Right ventricle myocardium superior (tissue), 1 donor: ENCODE results near the gene C7. TPM values are rescaled to one million over a fixed set of nuclear protein-coding genes. Genes with fewer than 3 reads are reported as not detected.

Source experiments
- total RNA-seq: library from RNA; stranded (reverse); fragmentation: NEBNext Ultra II Directional; extraction: Animal tissue kit (Norgen Biotek cat#: 25700); gene quantifications from one replicate; pipeline ENCODE4 v1.2.1, GENCODE V29; 2021
- donor health status: DM: no; HTN: yes; CAD: no; lungs with severe emphysema.

The C7 gene
- total RNA-seq, 1 donor from 2014 or later = 272 TPM

Other genes with a start within 250 kb of the C7 start
- gene PTGER4, start 229.6 kb upstream of the C7 start, total RNA-seq = 7.4 TPM
- gene TTC33, start 153.5 kb upstream of the C7 start, total RNA-seq = 15.2 TPM
- gene PRKAA1, start 111.1 kb upstream of the C7 start, total RNA-seq = 29.9 TPM
- gene RPL37, start 74.3 kb upstream of the C7 start, total RNA-seq = 601 TPM
- 5.3 TPM for gene CARD6, start 68.1 kb upstream of the C7 start, total RNA-seq
- gene MROH2B, start 161.8 kb downstream of the C7 start, total RNA-seq = not detected